Measurements from ENCODE around the gene MIF.
"Not testable (repeated sequence)": the region's sequence is repeated elsewhere in the genome, so short reads cannot be mapped to it uniquely, and the experiment has no call there.

DNA sequence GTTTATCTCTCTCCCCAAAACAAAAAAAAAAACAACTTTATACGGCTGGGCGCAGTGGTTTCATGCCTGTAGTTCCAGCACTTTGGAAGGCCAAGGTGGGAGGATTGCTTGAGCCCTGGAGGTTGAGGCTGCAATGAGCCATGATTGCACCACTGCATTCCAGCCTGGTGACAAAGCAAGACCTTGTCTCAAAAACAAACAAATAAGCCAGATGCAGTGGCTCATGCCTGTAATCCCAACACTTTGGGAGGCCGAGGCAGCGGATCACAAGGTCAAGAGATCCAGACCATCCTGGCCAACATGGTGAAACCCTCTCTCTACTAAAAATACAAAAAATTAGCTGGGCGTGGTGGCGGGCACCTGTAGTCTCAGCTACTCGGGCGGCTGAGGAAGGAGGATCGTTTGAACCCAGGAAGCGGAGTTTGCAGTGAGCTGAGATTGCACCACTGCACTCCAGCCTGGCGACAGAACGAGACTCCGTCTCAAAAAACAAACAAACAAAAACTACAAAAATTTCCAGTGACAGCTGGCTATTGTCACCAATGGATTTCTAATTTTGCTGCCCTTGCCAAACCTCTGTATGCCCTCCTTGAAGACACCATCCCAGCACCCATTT lies 27.5 kb downstream of the MIF start:
- not testable (repeated sequence) for TF ChIP-seq CBX2 (IDR thresholded peaks at IDR 0.05; ENCODE audit: borderline replicate concordance, low read depth); JUN (IDR thresholded peaks at IDR 0.05); POLR2A (IDR thresholded peaks at IDR 0.05; ENCODE audit: low read length); RAD21 (conservative IDR thresholded peaks at IDR 0.05 in 1 of 2, IDR thresholded peaks at IDR 0.05 in 1 of 2)
- TF ChIP-seq, protein P1, sequence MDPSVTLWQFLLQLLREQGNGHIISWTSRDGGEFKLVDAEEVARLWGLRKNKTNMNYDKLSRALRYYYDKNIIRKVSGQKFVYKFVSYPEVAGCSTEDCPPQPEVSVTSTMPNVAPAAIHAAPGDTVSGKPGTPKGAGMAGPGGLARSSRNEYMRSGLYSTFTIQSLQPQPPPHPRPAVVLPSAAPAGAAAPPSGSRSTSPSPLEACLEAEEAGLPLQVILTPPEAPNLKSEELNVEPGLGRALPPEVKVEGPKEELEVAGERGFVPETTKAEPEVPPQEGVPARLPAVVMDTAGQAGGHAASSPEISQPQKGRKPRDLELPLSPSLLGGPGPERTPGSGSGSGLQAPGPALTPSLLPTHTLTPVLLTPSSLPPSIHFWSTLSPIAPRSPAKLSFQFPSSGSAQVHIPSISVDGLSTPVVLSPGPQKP (IDR thresholded peaks at IDR 0.05; ENCODE audit: low read depth, low read length): not testable (repeated sequence)
- TF ChIP-seq, protein P2, sequence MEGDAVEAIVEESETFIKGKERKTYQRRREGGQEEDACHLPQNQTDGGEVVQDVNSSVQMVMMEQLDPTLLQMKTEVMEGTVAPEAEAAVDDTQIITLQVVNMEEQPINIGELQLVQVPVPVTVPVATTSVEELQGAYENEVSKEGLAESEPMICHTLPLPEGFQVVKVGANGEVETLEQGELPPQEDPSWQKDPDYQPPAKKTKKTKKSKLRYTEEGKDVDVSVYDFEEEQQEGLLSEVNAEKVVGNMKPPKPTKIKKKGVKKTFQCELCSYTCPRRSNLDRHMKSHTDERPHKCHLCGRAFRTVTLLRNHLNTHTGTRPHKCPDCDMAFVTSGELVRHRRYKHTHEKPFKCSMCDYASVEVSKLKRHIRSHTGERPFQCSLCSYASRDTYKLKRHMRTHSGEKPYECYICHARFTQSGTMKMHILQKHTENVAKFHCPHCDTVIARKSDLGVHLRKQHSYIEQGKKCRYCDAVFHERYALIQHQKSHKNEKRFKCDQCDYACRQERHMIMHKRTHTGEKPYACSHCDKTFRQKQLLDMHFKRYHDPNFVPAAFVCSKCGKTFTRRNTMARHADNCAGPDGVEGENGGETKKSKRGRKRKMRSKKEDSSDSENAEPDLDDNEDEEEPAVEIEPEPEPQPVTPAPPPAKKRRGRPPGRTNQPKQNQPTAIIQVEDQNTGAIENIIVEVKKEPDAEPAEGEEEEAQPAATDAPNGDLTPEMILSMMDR (IDR thresholded peaks at IDR 0.05): not testable (repeated sequence)
- TF ChIP-seq, protein P3, sequence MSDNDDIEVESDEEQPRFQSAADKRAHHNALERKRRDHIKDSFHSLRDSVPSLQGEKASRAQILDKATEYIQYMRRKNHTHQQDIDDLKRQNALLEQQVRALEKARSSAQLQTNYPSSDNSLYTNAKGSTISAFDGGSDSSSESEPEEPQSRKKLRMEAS (IDR thresholded peaks at IDR 0.05): not testable (repeated sequence)
- TF ChIP-seq, protein P4, sequence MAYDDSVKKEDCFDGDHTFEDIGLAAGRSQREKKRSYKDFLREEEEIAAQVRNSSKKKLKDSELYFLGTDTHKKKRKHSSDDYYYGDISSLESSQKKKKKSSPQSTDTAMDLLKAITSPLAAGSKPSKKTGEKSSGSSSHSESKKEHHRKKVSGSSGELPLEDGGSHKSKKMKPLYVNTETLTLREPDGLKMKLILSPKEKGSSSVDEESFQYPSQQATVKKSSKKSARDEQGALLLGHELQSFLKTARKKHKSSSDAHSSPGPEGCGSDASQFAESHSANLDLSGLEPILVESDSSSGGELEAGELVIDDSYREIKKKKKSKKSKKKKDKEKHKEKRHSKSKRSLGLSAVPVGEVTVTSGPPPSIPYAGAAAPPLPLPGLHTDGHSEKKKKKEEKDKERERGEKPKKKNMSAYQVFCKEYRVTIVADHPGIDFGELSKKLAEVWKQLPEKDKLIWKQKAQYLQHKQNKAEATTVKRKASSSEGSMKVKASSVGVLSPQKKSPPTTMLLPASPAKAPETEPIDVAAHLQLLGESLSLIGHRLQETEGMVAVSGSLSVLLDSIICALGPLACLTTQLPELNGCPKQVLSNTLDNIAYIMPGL (CRISPR knock-in tag; IDR thresholded peaks at IDR 0.05; ENCODE audit: borderline replicate concordance): not testable (repeated sequence)
